HPDE6-E6E7 (cell line): ENCODE results near the gene EHMT2.
"Not testable (repeated sequence)": the region's sequence is repeated elsewhere in the genome, so short reads cannot be mapped to it uniquely, and the experiment has no call there.

Experiments used
- DNase-seq: peaks from one replicate; pipeline ENCODE4 v3.0.0; 2011; ENCODE audit warnings: missing footprints; ENCODE audit errors: extremely low spot score

Gene EHMT2

DNA sequence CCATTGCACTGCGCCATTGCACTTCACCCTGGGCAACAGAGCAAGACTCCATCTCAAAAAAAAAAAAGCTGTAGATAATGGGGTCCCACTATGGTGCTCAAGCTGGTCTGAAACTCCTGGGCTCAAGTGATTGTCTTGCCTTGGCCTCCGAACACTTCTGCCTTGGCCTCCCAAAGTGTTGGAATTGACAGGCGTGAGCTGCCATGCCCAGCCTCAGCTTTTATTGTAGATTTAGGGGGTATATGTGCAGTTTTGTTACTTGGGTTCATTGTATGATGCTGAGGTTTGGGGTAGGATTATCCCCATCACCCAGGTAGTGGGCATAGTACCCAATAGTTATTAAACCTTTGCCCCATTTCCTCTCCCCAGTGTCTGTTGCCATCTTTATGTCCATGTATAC lies 58.5 kb downstream of the EHMT2 start:
- no peak for DNase-seq

DNA sequence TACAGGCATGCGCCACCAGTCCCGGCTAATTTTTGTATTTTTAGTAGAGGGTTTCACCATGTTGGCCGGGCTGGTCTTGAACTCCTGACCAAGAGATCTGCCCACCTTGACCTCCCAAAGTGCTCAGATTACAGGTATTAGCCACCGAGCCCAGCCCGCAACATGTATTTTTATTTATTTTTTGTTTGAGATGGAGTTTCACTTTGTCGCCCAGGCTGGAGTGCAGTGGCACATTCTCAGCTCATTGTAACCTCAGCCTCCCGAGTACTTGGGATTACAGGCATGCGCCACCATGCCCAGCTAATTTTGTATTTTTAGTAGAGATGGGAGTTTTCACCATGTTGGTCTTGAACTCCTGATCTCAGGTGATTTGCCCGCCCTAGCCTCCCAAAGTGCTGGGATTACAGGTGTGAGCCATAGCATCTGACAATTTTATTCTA lies 59.4 kb downstream of the EHMT2 start:
- not testable (repeated sequence) for DNase-seq

DNA sequence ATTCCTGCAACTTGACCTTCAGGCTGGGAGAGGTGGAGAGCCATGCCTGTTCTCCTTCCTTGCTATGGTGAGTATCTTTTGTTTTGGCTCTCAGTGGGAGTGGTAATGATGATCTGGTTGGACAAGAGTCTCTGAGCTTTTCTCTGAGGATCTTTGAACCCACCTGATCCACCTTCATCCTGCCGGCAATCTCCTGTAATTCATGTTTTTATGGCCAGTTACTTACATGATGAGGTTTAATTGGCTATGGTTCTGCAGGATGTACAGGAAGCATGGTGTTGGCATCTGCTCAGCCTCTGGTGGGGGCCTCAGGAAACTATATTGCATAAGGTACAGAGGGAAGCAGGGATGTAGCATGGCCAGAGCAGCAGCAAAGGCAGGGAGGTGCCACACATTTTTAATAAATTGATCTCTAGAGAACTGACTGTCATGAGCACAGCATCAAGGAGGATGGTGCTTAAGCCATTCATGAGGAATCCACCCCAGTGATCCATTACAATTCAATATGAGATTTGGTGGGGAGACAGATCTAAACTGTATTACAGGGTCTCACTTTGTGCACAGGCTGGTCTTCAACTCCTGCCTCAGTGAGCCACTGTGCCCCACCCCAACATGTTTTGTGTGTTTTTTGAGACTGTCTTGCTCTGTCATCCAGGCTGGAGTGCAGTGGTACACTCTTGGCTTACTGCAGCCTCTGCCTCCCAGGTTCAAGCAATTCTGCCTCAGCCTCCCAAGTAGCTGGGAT lies 60.0 kb downstream of the EHMT2 start:
- no peak for DNase-seq

- DNase-seq: no peak
These were observed 60.8 kb downstream of the EHMT2 start for GRCh38 chr6:31836474-31837368.

DNA sequence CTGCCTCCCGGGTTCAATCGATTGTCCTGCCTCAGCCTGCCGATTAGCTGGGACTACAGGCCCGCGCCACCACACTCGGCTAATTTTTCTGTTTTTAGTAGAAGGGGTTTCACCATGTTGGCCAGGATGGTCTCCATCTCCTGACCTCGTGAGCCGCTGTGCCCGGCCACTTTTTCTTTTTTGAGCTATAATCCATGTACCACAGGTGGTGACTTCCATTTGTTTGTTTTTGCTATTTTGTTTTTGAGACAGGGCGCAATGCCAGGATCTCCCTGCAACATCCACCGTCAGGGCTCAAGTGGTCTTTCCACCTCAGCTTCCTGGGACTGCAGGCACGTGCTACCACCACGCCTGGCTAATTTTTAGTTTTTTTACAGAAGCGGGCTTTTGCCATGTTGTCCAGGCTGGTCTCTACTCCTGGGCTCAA lies 61.4 kb downstream of the EHMT2 start:
- no peak for DNase-seq

GRCh38 chr6:31834367-31835250 lies 62.9 kb downstream of the EHMT2 start:
- peak; percentile 77 for DNase-seq

- DNase-seq: no peak
These were observed 65.9 kb downstream of the EHMT2 start for GRCh38 chr6:31831350-31832215.

GRCh38 chr6:31830886-31831335 lies 66.6 kb downstream of the EHMT2 start:
- DNase-seq: no peak
